T-cell (primary cell): ENCODE data around the gene RPAP2. TPM values are rescaled to one million over a fixed set of nuclear protein-coding genes. Genes with fewer than 3 reads are reported as not detected.
A peak's percentile ranks its signal among the peaks of the same experiment; 100 is the strongest.
"Not testable (repeated sequence)": the region's sequence is repeated elsewhere in the genome, so short reads cannot be mapped to it uniquely, and the experiment has no call there.

Experiments used
- ATAC-seq, 4 experiments: fragments of 200-7000 bp in 3 of 4; fragments of 150-1000 bp in 1 of 4; cut with Tn5 transposase; replicated peaks in 1 of 4; 1 replicate in 3 of 4; 2 replicates in 1 of 4; pipeline ENCODE4 v1.10.0; 2021; ENCODE audit warnings: moderate library complexity in 3 of 4, mild to moderate bottlenecking in 2 of 4, moderate number of reproducible peaks in 1 of 4
- CTCF ChIA-PET, 2 donors: fragments of 300-600 bp; sonication (Branson Sonifier 250); formaldehyde crosslinking; loops; one replicate each; lab custom pipeline; 2022; ENCODE audit warnings: antibody characterized with exemption in 2 of 2; lab: Charles Lee
- POLR2A ChIA-PET, 2 donors: fragments of 300-600 bp; sonication (Branson Sonifier 250); formaldehyde crosslinking; loops; one replicate each; lab custom pipeline; 2022; ENCODE audit warnings: antibody characterized with exemption in 2 of 2; lab: Charles Lee
- DNase-seq, 35 experiments: peaks; one replicate each; pipeline versions ENCODE4 v3.0.0 to v3.0.0-alpha.2; 2013 to 2023
- H3K27ac ChIP-seq: one replicate; pipeline ENCODE4 v1.5.1; 2013; ENCODE audit warnings: low read length
- H3K27me3 ChIP-seq, 2 experiments: replicated peaks in 1 of 2; 1 replicate in 1 of 2; 2 replicates in 1 of 2; pipeline versions ENCODE4 v1.6.1 to v1.7.0; 2013; ENCODE audit warnings: low read length in 1 of 2, mixed read lengths in 1 of 2; ENCODE audit not compliant: control insufficient read depth in 2 of 2, insufficient read depth in 2 of 2; ENCODE audit errors: extremely low read depth in 1 of 2
- H3K36me3 ChIP-seq, 2 donors: 1 replicate in 1 of 2; 2 replicates in 1 of 2; pipeline versions ENCODE4 v1.6.1 to v1.7.0; 2013; ENCODE audit warnings: low read length in 1 of 2; ENCODE audit not compliant: control insufficient read depth in 2 of 2, insufficient read depth in 1 of 2; ENCODE audit errors: extremely low read depth in 1 of 2
- H3K4me1 ChIP-seq, 2 experiments: 1 replicate in 1 of 2; 2 replicates in 1 of 2; pipeline versions ENCODE4 v1.6.1 to v1.7.0; 2013; ENCODE audit warnings: low read length in 2 of 2, mixed read lengths in 1 of 2; ENCODE audit not compliant: insufficient read depth in 2 of 2, control insufficient read depth in 1 of 2; ENCODE audit errors: extremely low read depth in 1 of 2
- H3K4me3 ChIP-seq, 2 donors: 1 replicate in 1 of 2; 2 replicates in 1 of 2; pipeline versions ENCODE4 v1.5.1 to v1.7.0; 2013; ENCODE audit warnings: mild to moderate bottlenecking in 2 of 2, low read length in 1 of 2, moderate library complexity in 1 of 2; ENCODE audit not compliant: control insufficient read depth in 1 of 2; ENCODE audit errors: extremely low read depth in 1 of 2
- H3K9me3 ChIP-seq: 2 replicates; pipeline ENCODE4 v1.7.0; 2013
- H3K27ac Mint-ChIP-seq, 2 donors: one replicate each; pipeline ENCODE4 v1.8.0; 2020 to 2021; ENCODE audit warnings: mild to moderate bottlenecking in 2 of 2, mixed read lengths in 2 of 2
- H3K27me3 Mint-ChIP-seq, 2 donors: one replicate each; pipeline ENCODE4 v1.8.0; 2021 to 2022; ENCODE audit warnings: mixed read lengths in 2 of 2
- H3K36me3 Mint-ChIP-seq: one replicate; pipeline ENCODE4 v1.8.0; 2021; ENCODE audit warnings: mixed read lengths
- H3K4me1 Mint-ChIP-seq, 3 donors: one replicate each; pipeline ENCODE4 v1.8.0; 2020 to 2022; ENCODE audit warnings: mixed read lengths in 3 of 3, mild to moderate bottlenecking in 1 of 3
- H3K4me3 Mint-ChIP-seq, 3 donors: one replicate each; pipeline ENCODE4 v1.8.0; 2020 to 2022; ENCODE audit warnings: mild to moderate bottlenecking in 3 of 3, mixed read lengths in 3 of 3, moderate library complexity in 3 of 3
- H3K9me3 Mint-ChIP-seq, 3 donors: one replicate each; pipeline ENCODE4 v1.8.0; 2020 to 2022; ENCODE audit warnings: mixed read lengths in 3 of 3
- WGBS: methylation state at CpG from one replicate; pipeline ENCODE4 v1.1.5; 2013; ENCODE audit warnings: missing lambda C conversion rate; ENCODE audit not compliant: insufficient coverage; 5-methylcytosine and 5-hydroxymethylcytosine counted together
- total RNA-seq, 35 experiments: library from RNA in 6 of 35; stranded (reverse) in 6 of 35; fragments of 120-200 nt in 1 of 35; gene quantifications; one replicate each; pipeline versions ENCODE4 v1.2.1 to v1.2.4 and lab custom pipeline; 2013 to 2026

The RPAP2 gene
- total RNA-seq = 10 to 100 TPM; 24.7 to 31.7 (median 29.9) TPM
- total RNA-seq (2013) = 46.8 TPM
- 31.8 to 84.8 (median 48.9) reads per million in 29 experiments for total RNA-seq (lab: John Stamatoyannopoulos, UW)

GRCh38 chr1:92298573-92299476, at the start of gene RPAP2, which contains the start of gene GLMN:
Gene RPAP2, plus strand, starts transcription at chr1:92299059. Its CDS starts 15 bp downstream, at chr1:92299074.
Gene GLMN, minus strand, starts transcription at chr1:92298987. Its CDS starts 988 bp downstream, at chr1:92297999.
- Histone ChIP-seq H3K36me3 (peaks cover 0 to 8% of the 10 kb centered on the region in 2 donors), H3K4me3 (peak within 1 kb of the TSS; percentile 74 to 96), H3K27ac (peak within 1 kb of the TSS; percentile 84), H3K4me1 (peaks cover 7 to 21% of the 10 kb centered on the region in 2 experiments), H3K27me3 (no peaks in the 10 kb centered on the region), H3K9me3 (no peaks in the 10 kb centered on the region)
- DNase-seq (peak; percentile 31 to 83 (median 59)), ATAC-seq (peak; percentile 95 to 98 (median 96))
- H3K4me1 Mint-ChIP-seq = peaks cover 39 to 47% (median 46%) of the 10 kb centered on the region in 3 donors
- no peaks in the 10 kb centered on the region for H3K9me3 Mint-ChIP-seq
- H3K27ac Mint-ChIP-seq = peak within 1 kb of the TSS; percentile 92 to 93
- H3K27me3 Mint-ChIP-seq = no peaks in the 10 kb centered on the region
- CTCF ChIA-PET = interaction anchor here (0.5 to 1.8 kb wide), 6 partner anchors 10 to 450 kb away, joined by 4 to 8 read pairs (median 4); no protein-coding TSS in a partner anchor
- WGBS = under 1% methylated on average over 71 of the region's 76 CpGs
- peaks cover 21% of the 10 kb centered on the region for H3K36me3 Mint-ChIP-seq
- POLR2A ChIA-PET = interaction anchor here (0.5 to 0.7 kb wide), 2 partner anchors 117 to 1285 kb away, joined by 3 to 4 read pairs; no protein-coding TSS in a partner anchor
- H3K4me3 Mint-ChIP-seq = peak within 1 kb of the TSS; percentile 91 to 98 (median 96)

- H3K27ac Mint-ChIP-seq, CTCF ChIA-PET: not testable (repeated sequence)
Measured at GRCh38 chr1:92254714-92255113, 44.1 kb upstream of the RPAP2 start.

GRCh38 chr1:92259350-92259749, 39.5 kb upstream of the RPAP2 start:
- no peak for ATAC-seq
- H3K36me3 Mint-ChIP-seq = peaks cover 89% of the 10 kb centered on the region
- WGBS = no CpG with 5 or more reads among the region's 1 CpG

More at GRCh38 chr1:92254714-92255113, 44.1 kb upstream of the RPAP2 start:
- Mint-ChIP-seq H3K9me3 (peaks cover 10 to 23% (median 12%) of the 10 kb centered on the region in 3 donors), H3K36me3 (peaks cover 69% of the 10 kb centered on the region)
- DNase-seq, H3K4me1 ChIP-seq, H3K27ac ChIP-seq, H3K4me3 Mint-ChIP-seq, H3K4me3 ChIP-seq, H3K27me3 ChIP-seq, ATAC-seq, H3K27me3 Mint-ChIP-seq, H3K9me3 ChIP-seq, H3K4me1 Mint-ChIP-seq: not testable (repeated sequence)
- peaks cover 6 to 30% of the 10 kb centered on the region in 2 donors for H3K36me3 ChIP-seq
- POLR2A ChIA-PET = interaction anchor here in 1 of 2 donors (0.7 kb wide), 1 partner anchor 130 kb away, joined by 4 read pairs; no protein-coding TSS in a partner anchor
- WGBS = no CpG with 5 or more reads among the region's 3 CpGs

GRCh38 chr1:92262516-92262915, 36.3 kb upstream of the RPAP2 start:
- ATAC-seq (no peak), DNase-seq (no peak)
- Mint-ChIP-seq H3K36me3 (peaks cover 69% of the 10 kb centered on the region), H3K4me3 (no peak overlapping the region), H3K27me3 (no peaks in the 10 kb centered on the region), H3K27ac (no peak overlapping the region), H3K4me1 (no peaks in the 10 kb centered on the region), H3K9me3 (no peaks in the 10 kb centered on the region)
- H3K27me3 ChIP-seq = no peaks in the 10 kb centered on the region
- POLR2A ChIA-PET = interaction anchor here in 1 of 2 donors (0.5 to 0.6 kb wide), 3 partner anchors 222 to 270 kb away, joined by 3 read pairs; no protein-coding TSS in a partner anchor
- no peaks in the 10 kb centered on the region for H3K4me1 ChIP-seq
- CTCF ChIA-PET = no interaction called here
- H3K36me3 ChIP-seq = peaks cover 3 to 39% of the 10 kb centered on the region in 2 donors
- H3K9me3 ChIP-seq = no peaks in the 10 kb centered on the region
- no peak overlapping the region for H3K27ac ChIP-seq
- H3K4me3 ChIP-seq = no peak overlapping the region
- WGBS = no CpG with 5 or more reads among the region's 3 CpGs

More at GRCh38 chr1:92259350-92259749, 39.5 kb upstream of the RPAP2 start:
- Histone ChIP-seq H3K4me3 (no peak overlapping the region), H3K9me3 (no peaks in the 10 kb centered on the region), H3K4me1 (no peaks in the 10 kb centered on the region), H3K36me3 (peaks cover 3 to 43% of the 10 kb centered on the region in 2 donors), H3K27ac (no peak overlapping the region), H3K27me3 (no peaks in the 10 kb centered on the region)
- Mint-ChIP-seq H3K27ac (no peak overlapping the region), H3K4me1 (no peaks in the 10 kb centered on the region), H3K4me3 (no peak overlapping the region), H3K9me3 (peaks cover 8 to 15% (median 10%) of the 10 kb centered on the region in 3 donors), H3K27me3 (no peaks in the 10 kb centered on the region)
- DNase-seq = no peak
- POLR2A ChIA-PET = no interaction called here
- CTCF ChIA-PET = interaction anchor here in 1 of 2 donors (0.7 kb wide), 1 partner anchor 175 kb away, joined by 3 read pairs; no protein-coding TSS in a partner anchor

- H3K27ac Mint-ChIP-seq = no peak overlapping the region
- Histone ChIP-seq H3K4me1 (no peaks in the 10 kb centered on the region), H3K27me3 (no peaks in the 10 kb centered on the region), H3K4me3 (no peak overlapping the region), H3K9me3 (no peaks in the 10 kb centered on the region), H3K27ac (no peak overlapping the region), H3K36me3 (peaks cover 2 to 55% of the 10 kb centered on the region in 2 donors)
- H3K9me3 Mint-ChIP-seq = no peaks in the 10 kb centered on the region
- H3K4me3 Mint-ChIP-seq = no peak overlapping the region
- WGBS = 100% methylated on average over 1 of the region's 1 CpG
- ATAC-seq (no peak), DNase-seq (no peak)
- peaks cover 2 to 7% (median 6%) of the 10 kb centered on the region in 3 donors for H3K4me1 Mint-ChIP-seq
- ChIA-PET CTCF (interaction anchor here in 1 of 2 donors (0.7 to 0.9 kb wide), 3 partner anchors 235 to 740 kb away, joined by 3 to 6 read pairs (median 3); no protein-coding TSS in a partner anchor), POLR2A (interaction anchor here in 1 of 2 donors (0.6 to 0.7 kb wide), 2 partner anchors 8 to 154 kb away, joined by 5 to 12 read pairs; no protein-coding TSS in a partner anchor)
- peaks cover 65% of the 10 kb centered on the region for H3K36me3 Mint-ChIP-seq
- no peaks in the 10 kb centered on the region for H3K27me3 Mint-ChIP-seq
Measured at GRCh38 chr1:92273039-92273438, 25.8 kb upstream of the RPAP2 start.

- H3K4me3 Mint-ChIP-seq = no peak overlapping the region
- WGBS = 63% methylated on average over 1 of the region's 1 CpG
- peaks cover 2 to 10% (median 7%) of the 10 kb centered on the region in 3 donors for H3K4me1 Mint-ChIP-seq
- no peaks in the 10 kb centered on the region for H3K9me3 Mint-ChIP-seq
- Histone ChIP-seq H3K36me3 (peaks cover 2 to 58% of the 10 kb centered on the region in 2 donors), H3K27ac (no peak overlapping the region), H3K27me3 (no peaks in the 10 kb centered on the region), H3K4me3 (no peak overlapping the region), H3K9me3 (no peaks in the 10 kb centered on the region), H3K4me1 (no peaks in the 10 kb centered on the region)
- CTCF ChIA-PET = no interaction called here
- no peak for DNase-seq
- ATAC-seq = no peak
- POLR2A ChIA-PET = no interaction called here
- peak overlapping the region in 1 of 2 donors; percentile 0 for H3K27ac Mint-ChIP-seq
- H3K36me3 Mint-ChIP-seq = peaks cover 65% of the 10 kb centered on the region
- no peaks in the 10 kb centered on the region for H3K27me3 Mint-ChIP-seq
Measured at GRCh38 chr1:92274939-92275338, 23.9 kb upstream of the RPAP2 start.
